Effector memory CD8-positive, alpha-beta T cell (primary cell): ENCODE results near the gene PTPRT.
A peak's percentile ranks its signal among the peaks of the same experiment; 100 is the strongest.

Experiments
- ATAC-seq: fragments of 150-1000 bp; cut with Tn5 transposase; replicated peaks from 2 replicates; pipeline ENCODE4 v1.10.0; 2021; ENCODE audit warnings: mild to moderate bottlenecking, moderate library complexity
- DNase-seq, 3 experiments: peaks; one replicate each; pipeline ENCODE4 v3.0.0; 2021
- H3K27ac Mint-ChIP-seq, 2 donors: one replicate each; pipeline ENCODE4 v1.8.0; 2022; ENCODE audit warnings: mild to moderate bottlenecking in 2 of 2, mixed read lengths in 2 of 2, moderate library complexity in 2 of 2
- H3K27me3 Mint-ChIP-seq, 2 donors: one replicate each; pipeline ENCODE4 v1.8.0; 2022; ENCODE audit warnings: mixed read lengths in 2 of 2
- H3K36me3 Mint-ChIP-seq: one replicate; pipeline ENCODE4 v1.8.0; 2022; ENCODE audit warnings: mild to moderate bottlenecking, moderate library complexity, mixed read lengths; ENCODE audit not compliant: insufficient read depth
- H3K4me1 Mint-ChIP-seq, 2 donors: one replicate each; pipeline ENCODE4 v1.8.0; 2022; ENCODE audit warnings: low read depth in 2 of 2, mixed read lengths in 2 of 2
- H3K4me3 Mint-ChIP-seq, 2 donors: one replicate each; pipeline ENCODE4 v1.8.0; 2022; ENCODE audit warnings: mild to moderate bottlenecking in 2 of 2, mixed read lengths in 2 of 2, moderate library complexity in 2 of 2
- H3K9me3 Mint-ChIP-seq, 2 donors: one replicate each; pipeline ENCODE4 v1.8.0; 2022; ENCODE audit warnings: mixed read lengths in 2 of 2

PTPRT gene

DNA sequence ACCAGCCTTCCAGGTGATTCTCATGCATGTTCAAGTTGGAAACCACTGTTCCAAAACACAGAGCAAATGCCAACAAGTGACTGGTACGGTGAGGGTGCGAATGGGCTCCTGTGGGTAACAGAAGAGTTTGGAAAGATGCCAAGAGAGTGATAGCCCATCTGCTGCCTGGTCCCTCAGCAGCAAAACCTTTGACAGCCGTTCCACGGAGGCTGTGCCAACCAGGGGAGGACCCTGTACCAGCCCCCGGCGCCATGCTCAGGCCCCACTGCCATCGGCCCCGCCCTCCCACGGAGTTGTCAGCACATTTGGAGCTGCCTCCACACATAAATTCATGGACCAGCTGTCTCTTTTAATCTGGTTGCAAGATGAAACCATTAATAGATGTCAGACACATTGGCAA is 4.4 kb upstream of the PTPRT start:
- no peaks in the 10 kb centered on the region for H3K9me3 Mint-ChIP-seq
- no peak for ATAC-seq
- no peaks in the 10 kb centered on the region for H3K36me3 Mint-ChIP-seq
- peaks cover 0 to 3% of the 10 kb centered on the region in 2 donors for H3K4me1 Mint-ChIP-seq
- H3K27ac Mint-ChIP-seq: no peak overlapping the region
- peaks cover 17 to 36% of the 10 kb centered on the region in 2 donors for H3K27me3 Mint-ChIP-seq
- no peak for DNase-seq
- H3K4me3 Mint-ChIP-seq: no peak overlapping the region

DNA sequence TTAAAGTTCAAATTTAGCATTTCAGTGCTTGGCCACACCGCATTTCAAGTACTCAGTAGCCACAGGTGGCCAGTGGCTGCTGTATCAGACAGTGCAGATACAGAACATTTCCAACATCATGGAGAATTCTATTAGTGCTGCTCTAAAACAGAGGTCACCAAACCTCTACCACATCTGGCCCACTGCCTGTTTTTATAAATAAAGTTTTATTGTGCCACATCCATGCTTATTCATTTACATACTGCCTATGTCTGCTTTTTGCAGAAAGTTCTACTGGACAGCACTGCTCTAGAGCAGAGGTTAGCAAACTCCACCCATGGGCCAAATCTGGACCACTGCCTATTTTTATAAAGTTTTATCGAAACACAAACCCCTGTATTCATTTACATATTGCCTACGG is 3.7 kb upstream of the PTPRT start:
- no peak for ATAC-seq
- peaks cover 23 to 43% of the 10 kb centered on the region in 2 donors for H3K27me3 Mint-ChIP-seq

GRCh38 chr20:43191946-43192863 is 2.5 kb upstream of the PTPRT start:
- DNase-seq: no peak
- Mint-ChIP-seq H3K9me3 (no peaks in the 10 kb centered on the region), H3K4me3 (no peak overlapping the region), H3K4me1 (peaks cover 2 to 10% of the 10 kb centered on the region in 2 donors), H3K36me3 (no peaks in the 10 kb centered on the region), H3K27me3 (peaks cover 31 to 53% of the 10 kb centered on the region in 2 donors), H3K27ac (no peak overlapping the region)
- no peak for ATAC-seq

More for the DNA sequence above, 3.7 kb upstream of the PTPRT start:
- no peak for DNase-seq
- H3K36me3 Mint-ChIP-seq: no peaks in the 10 kb centered on the region
- no peak overlapping the region for H3K4me3 Mint-ChIP-seq
- no peak overlapping the region for H3K27ac Mint-ChIP-seq
- H3K4me1 Mint-ChIP-seq: peaks cover 0 to 4% of the 10 kb centered on the region in 2 donors
- no peaks in the 10 kb centered on the region for H3K9me3 Mint-ChIP-seq

DNA sequence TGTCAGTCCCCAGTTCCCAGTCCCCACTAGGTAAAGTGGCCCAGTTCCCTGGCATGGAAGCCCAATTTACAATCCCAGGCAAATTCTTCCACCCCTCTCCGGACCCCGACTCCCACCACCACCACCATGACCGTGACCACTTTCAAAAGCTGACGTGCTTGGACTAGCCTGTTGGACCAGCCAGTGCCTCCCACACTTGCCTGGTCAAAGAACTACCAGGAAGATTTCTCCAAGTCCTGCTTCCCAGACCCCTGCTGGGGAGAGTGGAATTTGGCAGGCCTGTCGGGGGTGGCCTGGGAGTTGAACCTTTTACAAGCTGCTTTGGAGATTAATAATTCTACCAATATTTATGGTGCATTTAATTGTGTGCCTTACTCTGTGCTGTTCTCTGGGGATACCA is 1.4 kb upstream of the PTPRT start:
- no peaks in the 10 kb centered on the region for H3K9me3 Mint-ChIP-seq
- H3K4me3 Mint-ChIP-seq: no peak overlapping the region
- H3K27me3 Mint-ChIP-seq: peaks cover 41 to 59% of the 10 kb centered on the region in 2 donors
- H3K27ac Mint-ChIP-seq: no peak overlapping the region
- H3K36me3 Mint-ChIP-seq: no peaks in the 10 kb centered on the region
- peaks cover 2 to 10% of the 10 kb centered on the region in 2 donors for H3K4me1 Mint-ChIP-seq
- no peak for ATAC-seq
- no peak for DNase-seq

- no peak overlapping the region for H3K27ac Mint-ChIP-seq
- ATAC-seq (no peak), DNase-seq (no peak)
- peaks cover 2 to 10% of the 10 kb centered on the region in 2 donors for H3K4me1 Mint-ChIP-seq
- peaks cover 42 to 63% of the 10 kb centered on the region in 2 donors for H3K27me3 Mint-ChIP-seq
- no peaks in the 10 kb centered on the region for H3K9me3 Mint-ChIP-seq
- no peak overlapping the region for H3K4me3 Mint-ChIP-seq
- no peaks in the 10 kb centered on the region for H3K36me3 Mint-ChIP-seq
Measured at GRCh38 chr20:43190332-43190953, 737 bp upstream of the PTPRT start.

GRCh38 chr20:43188861-43189553 is 699 bp downstream of the PTPRT start:
- no peak for DNase-seq
- H3K4me1 Mint-ChIP-seq: peaks cover 2 to 10% of the 10 kb centered on the region in 2 donors
- ATAC-seq: no peak
- H3K27me3 Mint-ChIP-seq: peaks cover 48 to 73% of the 10 kb centered on the region in 2 donors
- peaks cover under 1% of the 10 kb centered on the region for H3K36me3 Mint-ChIP-seq
- H3K9me3 Mint-ChIP-seq: no peaks in the 10 kb centered on the region
- H3K27ac Mint-ChIP-seq: no peak overlapping the region
- H3K4me3 Mint-ChIP-seq: no peak overlapping the region

DNA sequence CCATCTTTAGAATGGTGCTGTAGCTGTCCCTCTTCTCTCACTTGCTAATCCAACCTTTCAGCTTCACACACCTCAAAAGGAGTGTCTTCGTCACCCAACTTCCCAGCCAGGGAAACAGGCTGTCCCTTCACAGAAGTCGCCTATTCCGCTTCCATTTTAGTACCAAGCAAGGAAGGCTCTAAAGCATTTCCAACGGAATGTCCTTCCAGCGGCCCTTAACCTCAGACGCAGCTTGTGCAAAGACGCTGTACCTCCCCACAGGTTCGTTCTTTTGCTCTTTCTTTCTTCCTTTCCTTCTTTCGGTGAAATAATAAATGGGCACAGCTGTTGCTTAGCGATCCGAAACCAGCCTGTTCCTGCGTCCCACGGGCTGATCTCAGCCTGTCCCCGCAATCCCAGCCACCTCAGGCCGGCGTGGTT is 1.5 kb downstream of the PTPRT start:
- Mint-ChIP-seq H3K4me3 (no peak overlapping the region), H3K27me3 (peaks cover 48 to 73% of the 10 kb centered on the region in 2 donors), H3K4me1 (peaks cover 2 to 10% of the 10 kb centered on the region in 2 donors), H3K9me3 (no peaks in the 10 kb centered on the region), H3K27ac (no peak overlapping the region), H3K36me3 (peaks cover 4% of the 10 kb centered on the region)
- ATAC-seq (no peak), DNase-seq (no peak)

DNA sequence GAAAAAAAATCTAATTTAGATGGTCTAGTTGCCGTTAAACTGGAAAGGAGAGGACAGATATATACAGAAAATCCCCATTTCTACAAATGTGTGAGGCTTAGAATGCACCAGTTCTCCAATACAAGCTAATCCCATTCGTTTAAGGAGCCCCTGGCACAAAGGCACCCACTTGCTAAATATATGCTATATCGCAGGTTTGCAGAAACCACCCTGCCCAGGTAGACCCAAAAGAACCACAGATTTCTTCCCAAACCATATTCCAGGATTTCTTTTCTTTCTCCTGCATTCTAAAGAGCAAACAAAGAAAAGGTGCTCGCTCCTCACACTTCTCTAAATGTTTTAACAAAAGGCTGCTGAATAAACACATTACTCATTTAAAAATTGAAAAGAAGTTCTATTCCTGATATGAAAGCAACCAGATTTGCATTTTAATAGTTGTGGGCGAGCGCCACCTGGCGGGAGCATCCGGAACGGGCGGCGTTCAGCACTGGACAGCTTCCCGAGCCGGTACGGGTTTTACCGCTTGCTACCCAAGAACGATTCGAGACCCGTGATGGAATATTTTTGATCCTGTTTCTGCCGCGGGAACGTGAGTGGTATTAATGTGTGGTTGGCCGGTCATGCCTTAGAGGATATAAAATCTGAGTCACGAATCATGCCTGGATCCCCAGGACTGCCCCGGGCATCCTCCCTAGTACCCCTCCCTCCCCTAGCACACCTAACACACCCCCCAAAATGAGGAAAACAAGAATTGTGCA is 2.1 kb downstream of the PTPRT start:
- peaks cover 4% of the 10 kb centered on the region for H3K36me3 Mint-ChIP-seq
- H3K9me3 Mint-ChIP-seq: no peaks in the 10 kb centered on the region
- H3K4me1 Mint-ChIP-seq: peaks cover 2 to 10% of the 10 kb centered on the region in 2 donors
- DNase-seq (peak; percentile 18 to 29 (median 21)), ATAC-seq (no peak)
- H3K27me3 Mint-ChIP-seq: peaks cover 48 to 70% of the 10 kb centered on the region in 2 donors
- no peak overlapping the region for H3K4me3 Mint-ChIP-seq
- no peak overlapping the region for H3K27ac Mint-ChIP-seq

GRCh38 chr20:43186312-43186711 is 3.4 kb downstream of the PTPRT start:
- Mint-ChIP-seq H3K27me3 (peaks cover 41 to 57% of the 10 kb centered on the region in 2 donors), H3K36me3 (peaks cover 4% of the 10 kb centered on the region), H3K4me1 (peaks cover 2 to 10% of the 10 kb centered on the region in 2 donors), H3K4me3 (no peak overlapping the region), H3K27ac (no peak overlapping the region), H3K9me3 (no peaks in the 10 kb centered on the region)
- no peak for DNase-seq
- no peak for ATAC-seq

DNA sequence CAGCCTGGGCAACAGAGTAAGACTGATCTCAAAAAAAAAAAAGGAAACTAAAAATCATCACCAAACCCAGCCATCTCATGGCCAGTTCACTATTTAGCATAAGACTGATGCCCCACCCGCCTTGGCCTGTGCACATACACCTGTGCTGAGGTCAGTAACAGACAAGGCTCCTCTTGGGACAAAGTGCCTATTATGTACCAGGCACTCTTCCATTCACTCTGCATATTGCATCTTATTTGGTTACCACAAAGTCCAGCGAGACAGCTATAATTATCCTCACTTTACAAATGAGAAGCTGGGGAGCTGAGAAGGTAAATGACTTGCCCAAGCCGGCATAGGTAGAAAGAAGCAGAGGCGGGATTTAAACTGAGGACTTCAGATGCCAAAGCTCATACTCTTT is 3.8 kb downstream of the PTPRT start:
- H3K9me3 Mint-ChIP-seq: no peaks in the 10 kb centered on the region
- peaks cover 4% of the 10 kb centered on the region for H3K36me3 Mint-ChIP-seq
- peaks cover 38 to 52% of the 10 kb centered on the region in 2 donors for H3K27me3 Mint-ChIP-seq

DNA sequence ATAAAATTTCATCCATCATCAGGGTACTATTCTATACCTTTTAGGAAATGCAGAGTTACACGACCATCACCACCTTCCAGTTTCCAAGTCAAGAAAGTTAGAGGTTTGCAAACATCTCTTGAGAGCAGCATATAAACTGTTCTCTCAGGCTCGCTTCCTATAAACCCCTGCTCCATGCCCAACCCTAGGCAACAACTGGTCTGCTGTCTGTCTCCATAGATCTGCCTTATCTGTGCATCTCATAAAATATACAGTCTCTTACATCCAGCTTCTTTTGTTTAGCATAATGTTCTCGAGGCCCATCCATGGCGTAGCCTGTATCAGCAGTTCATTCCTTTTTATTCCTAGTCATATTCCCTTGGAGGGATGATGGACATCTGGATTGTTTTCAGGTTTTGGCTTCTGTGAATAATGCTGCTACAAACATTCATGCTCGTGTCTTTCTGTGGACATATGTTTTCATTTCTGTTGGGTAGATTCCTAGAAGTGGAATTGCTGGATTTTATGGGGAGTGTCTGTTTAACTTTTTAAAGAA is 6.1 kb downstream of the PTPRT start:
- ATAC-seq (no peak), DNase-seq (no peak)
- Mint-ChIP-seq H3K27ac (no peak overlapping the region), H3K4me1 (peaks cover 2 to 6% of the 10 kb centered on the region in 2 donors), H3K9me3 (no peaks in the 10 kb centered on the region), H3K36me3 (peaks cover 4% of the 10 kb centered on the region), H3K4me3 (no peak overlapping the region), H3K27me3 (peaks cover 26 to 38% of the 10 kb centered on the region in 2 donors)

More for the DNA sequence above, 3.8 kb downstream of the PTPRT start:
- no peak for DNase-seq
- peaks cover 2 to 10% of the 10 kb centered on the region in 2 donors for H3K4me1 Mint-ChIP-seq
- H3K4me3 Mint-ChIP-seq: no peak overlapping the region
- no peak overlapping the region for H3K27ac Mint-ChIP-seq
- no peak for ATAC-seq

DNA sequence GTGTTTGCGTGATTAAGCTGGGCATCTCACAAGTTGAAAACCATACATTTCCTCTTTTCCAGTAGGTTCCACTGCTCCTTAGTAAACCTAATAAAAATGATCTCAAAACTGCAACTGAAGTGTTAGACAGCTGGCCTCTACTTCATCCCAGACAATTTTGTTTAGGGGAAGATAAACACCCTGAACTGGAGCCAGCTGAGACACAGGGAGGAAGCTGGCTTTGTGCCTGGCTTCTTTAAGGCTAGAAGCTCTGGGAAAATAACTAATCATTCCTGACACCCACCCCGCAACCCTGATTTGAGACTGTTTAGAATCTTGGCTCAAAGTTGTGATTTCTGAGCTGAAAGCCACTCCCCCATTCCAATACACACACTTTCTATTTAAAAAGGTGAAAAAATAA is 11.6 kb downstream of the PTPRT start:
- no peaks in the 10 kb centered on the region for H3K4me1 Mint-ChIP-seq
- DNase-seq: no peak
- H3K36me3 Mint-ChIP-seq: no peaks in the 10 kb centered on the region
- ATAC-seq: no peak
- H3K27me3 Mint-ChIP-seq: no peaks in the 10 kb centered on the region
- no peak overlapping the region for H3K4me3 Mint-ChIP-seq
- no peak overlapping the region for H3K27ac Mint-ChIP-seq
- no peaks in the 10 kb centered on the region for H3K9me3 Mint-ChIP-seq

- H3K4me1 Mint-ChIP-seq: no peaks in the 10 kb centered on the region
- H3K27ac Mint-ChIP-seq: no peak overlapping the region
- no peak overlapping the region for H3K4me3 Mint-ChIP-seq
- H3K9me3 Mint-ChIP-seq: no peaks in the 10 kb centered on the region
- peaks cover 6 to 7% of the 10 kb centered on the region in 2 donors for H3K27me3 Mint-ChIP-seq
- no peaks in the 10 kb centered on the region for H3K36me3 Mint-ChIP-seq
- DNase-seq: no peak
- ATAC-seq: no peak
Measured at GRCh38 chr20:43176726-43177125, 13.0 kb downstream of the PTPRT start.
